Measurements from ENCODE around the gene FAM118B.

Gene FAM118B

DNA sequence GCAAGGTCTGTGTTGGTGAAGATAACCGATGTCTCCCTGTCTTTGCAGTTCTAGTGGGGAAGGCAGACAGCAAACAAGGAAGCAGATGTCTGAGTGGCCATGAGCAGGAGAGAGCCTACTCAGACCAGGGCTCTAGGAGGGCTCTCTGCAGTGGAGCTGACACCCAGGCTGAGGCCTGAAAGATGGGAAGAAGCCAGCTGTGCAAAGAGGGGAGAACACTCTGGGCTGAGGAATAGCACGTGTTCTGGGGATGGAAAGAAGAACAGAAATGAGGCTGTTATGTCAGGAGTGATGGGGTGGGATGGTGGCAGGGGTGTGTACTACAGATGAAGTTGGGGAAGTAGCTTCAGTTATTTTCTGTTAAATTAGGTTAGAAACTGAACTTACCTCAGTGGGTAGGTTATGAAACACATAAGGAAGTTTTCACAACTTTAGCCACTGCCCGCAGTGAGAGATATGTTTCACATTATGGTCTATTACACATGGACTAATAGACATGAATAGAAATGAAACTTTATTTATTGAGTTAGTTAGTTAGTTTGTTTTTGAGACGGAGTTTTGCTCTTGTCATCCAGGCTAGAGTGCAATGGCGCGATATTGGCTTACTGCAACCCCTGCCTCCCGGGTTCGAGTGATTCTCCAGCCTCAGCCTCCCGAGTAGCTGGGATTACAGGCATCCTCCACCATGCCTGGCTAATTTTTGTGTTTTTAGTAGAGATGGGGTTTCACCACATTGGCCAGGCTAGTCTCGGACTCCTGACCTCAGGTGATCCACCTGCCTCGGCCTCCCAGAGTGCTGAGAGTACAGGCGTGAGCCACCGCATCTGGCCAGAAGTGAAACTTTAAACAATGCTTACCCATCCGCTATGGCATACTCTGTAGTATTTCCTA is 100.1 kb downstream of the FAM118B start:
- DNase-seq (ENCODE audit: low spot score) = no peak
